ENCODE measurements around the gene GRIK5. TPM values are rescaled to one million over a fixed set of nuclear protein-coding genes. Genes with fewer than 3 reads are reported as not detected.
A peak's percentile ranks its signal among the peaks of the same experiment; 100 is the strongest.

GRIK5 gene
- total and polyA plus RNA-seq, 4 donors, result 0.26 to 1.6 (median 0.55) TPM

GRCh38 chr19:42115705-42116104 lies 45.7 kb upstream of the GRIK5 start:
- Histone ChIP-seq H3K4me3 (no peak overlapping the region), H3K27ac (ENCODE audit: low read depth in 1 of 2, low read length in 1 of 2) (no peak overlapping the region), H3K4me1 (ENCODE audit: control insufficient read depth in 5 of 5, insufficient read depth in 5 of 5, low read length in 5 of 5) (no peaks in the 10 kb centered on the region), H3K36me3 (ENCODE audit: control insufficient read depth in 4 of 4, insufficient read depth in 4 of 4, low read length in 4 of 4) (no peaks in the 10 kb centered on the region), H3K27me3 (ENCODE audit: control insufficient read depth in 3 of 3, insufficient read depth in 3 of 3, low read length in 2 of 3) (no peaks in the 10 kb centered on the region), H3K9ac (ENCODE audit: insufficient read depth in 1 of 2, low read length in 2 of 2) (no peak overlapping the region), H3K9me3 (ENCODE audit: control insufficient read depth in 4 of 4, insufficient read depth in 3 of 4, low read length in 3 of 4) (no peaks in the 10 kb centered on the region)
- DNase-seq, result no peak
- no peak for TF ChIP-seq CTCF (IDR thresholded peaks at IDR 0.05; ENCODE audit: control extremely low read depth, extremely low read depth)
- WGBS, 2 donors, result 84 to 91% methylated on average over 4 of the region's 4 CpGs
- no peak for ATAC-seq (ENCODE audit: insufficient read depth, low FRiP score)

- H3K9me3 ChIP-seq (ENCODE audit: control insufficient read depth in 4 of 4, insufficient read depth in 3 of 4, low read length in 3 of 4), result no peaks in the 10 kb centered on the region
- H3K27me3 ChIP-seq (ENCODE audit: control insufficient read depth in 3 of 3, insufficient read depth in 3 of 3, low read length in 2 of 3), result no peaks in the 10 kb centered on the region
- ATAC-seq (ENCODE audit: insufficient read depth, low FRiP score) (no peak), DNase-seq (peak in 1 of 3 donors; percentile 32)
- H3K9ac ChIP-seq (ENCODE audit: insufficient read depth in 1 of 2, low read length in 2 of 2), result no peak overlapping the region
- 60% methylated on average over 4 of the region's 4 CpGs for WGBS, 2 donors
- no peaks in the 10 kb centered on the region for H3K4me1 ChIP-seq (ENCODE audit: control insufficient read depth in 5 of 5, insufficient read depth in 5 of 5, low read length in 5 of 5)
- no peak for TF ChIP-seq CTCF (IDR thresholded peaks at IDR 0.05; ENCODE audit: control extremely low read depth, extremely low read depth)
- no peak overlapping the region for H3K27ac ChIP-seq (ENCODE audit: low read depth in 1 of 2, low read length in 1 of 2)
- no peaks in the 10 kb centered on the region for H3K36me3 ChIP-seq (ENCODE audit: control insufficient read depth in 4 of 4, insufficient read depth in 4 of 4, low read length in 4 of 4)
- no peak overlapping the region for H3K4me3 ChIP-seq
Observed at GRCh38 chr19:42115219-42115618, 45.2 kb upstream of the GRIK5 start.

- TF ChIP-seq CTCF (IDR thresholded peaks at IDR 0.05; ENCODE audit: control extremely low read depth, extremely low read depth), result no peak
- no peaks in the 10 kb centered on the region for H3K4me1 ChIP-seq (ENCODE audit: control insufficient read depth in 5 of 5, insufficient read depth in 5 of 5, low read length in 5 of 5)
- H3K36me3 ChIP-seq (ENCODE audit: control insufficient read depth in 4 of 4, insufficient read depth in 4 of 4, low read length in 4 of 4), result no peaks in the 10 kb centered on the region
- no peak overlapping the region for H3K27ac ChIP-seq (ENCODE audit: low read depth in 1 of 2, low read length in 1 of 2)
- no peaks in the 10 kb centered on the region for H3K27me3 ChIP-seq (ENCODE audit: control insufficient read depth in 3 of 3, insufficient read depth in 3 of 3, low read length in 2 of 3)
- WGBS, 2 donors, result 51 to 63% methylated on average over 7 of the region's 7 CpGs
- no peak overlapping the region for H3K9ac ChIP-seq (ENCODE audit: insufficient read depth in 1 of 2, low read length in 2 of 2)
- ATAC-seq (ENCODE audit: insufficient read depth, low FRiP score) (no peak), DNase-seq (no peak)
- H3K4me3 ChIP-seq, result no peak overlapping the region
- no peaks in the 10 kb centered on the region for H3K9me3 ChIP-seq (ENCODE audit: control insufficient read depth in 4 of 4, insufficient read depth in 3 of 4, low read length in 3 of 4)
Observed at GRCh38 chr19:42114412-42114811, 44.4 kb upstream of the GRIK5 start.

GRCh38 chr19:42113641-42114348 lies 43.8 kb upstream of the GRIK5 start:
- Histone ChIP-seq H3K27ac (ENCODE audit: low read depth in 1 of 2, low read length in 1 of 2) (no peak overlapping the region), H3K9ac (ENCODE audit: insufficient read depth in 1 of 2, low read length in 2 of 2) (no peak overlapping the region), H3K4me3 (no peak overlapping the region), H3K9me3 (ENCODE audit: control insufficient read depth in 4 of 4, insufficient read depth in 3 of 4, low read length in 3 of 4) (no peaks in the 10 kb centered on the region), H3K36me3 (ENCODE audit: control insufficient read depth in 4 of 4, insufficient read depth in 4 of 4, low read length in 4 of 4) (no peaks in the 10 kb centered on the region), H3K27me3 (ENCODE audit: control insufficient read depth in 3 of 3, insufficient read depth in 3 of 3, low read length in 2 of 3) (no peaks in the 10 kb centered on the region), H3K4me1 (ENCODE audit: control insufficient read depth in 5 of 5, insufficient read depth in 5 of 5, low read length in 5 of 5) (no peaks in the 10 kb centered on the region)
- no peak for DNase-seq
- no peak for TF ChIP-seq CTCF (IDR thresholded peaks at IDR 0.05; ENCODE audit: control extremely low read depth, extremely low read depth)
- 45 to 66% methylated on average over 10 of the region's 10 CpGs for WGBS, 2 donors
- no peak for ATAC-seq (ENCODE audit: insufficient read depth, low FRiP score)

Measured in lung (tissue), 12 donors.